ENCODE results near the gene OGFOD2. TPM values are rescaled to one million over a fixed set of nuclear protein-coding genes. Genes with fewer than 3 reads are reported as not detected.

OGFOD2 gene
- total RNA-seq, 2 donors from 2014 or later = 26.3 to 27.6 TPM

GRCh38 chr12:123004287-123004686, 29.2 kb downstream of the OGFOD2 start:
- Histone ChIP-seq H3K36me3 (no peaks in the 10 kb centered on the region), H3K9me3 (no peaks in the 10 kb centered on the region), H3K27ac (no peak overlapping the region), H3K4me3 (no peak overlapping the region), H3K4me1 (replicated peaks) (no peaks in the 10 kb centered on the region), H3K27me3 (replicated peaks; ENCODE audit: insufficient read depth) (no peaks in the 10 kb centered on the region)
- TF ChIP-seq POLR2AphosphoS5 (IDR thresholded peaks at IDR 0.05) = no peak
- TF ChIP-seq, protein P1, sequence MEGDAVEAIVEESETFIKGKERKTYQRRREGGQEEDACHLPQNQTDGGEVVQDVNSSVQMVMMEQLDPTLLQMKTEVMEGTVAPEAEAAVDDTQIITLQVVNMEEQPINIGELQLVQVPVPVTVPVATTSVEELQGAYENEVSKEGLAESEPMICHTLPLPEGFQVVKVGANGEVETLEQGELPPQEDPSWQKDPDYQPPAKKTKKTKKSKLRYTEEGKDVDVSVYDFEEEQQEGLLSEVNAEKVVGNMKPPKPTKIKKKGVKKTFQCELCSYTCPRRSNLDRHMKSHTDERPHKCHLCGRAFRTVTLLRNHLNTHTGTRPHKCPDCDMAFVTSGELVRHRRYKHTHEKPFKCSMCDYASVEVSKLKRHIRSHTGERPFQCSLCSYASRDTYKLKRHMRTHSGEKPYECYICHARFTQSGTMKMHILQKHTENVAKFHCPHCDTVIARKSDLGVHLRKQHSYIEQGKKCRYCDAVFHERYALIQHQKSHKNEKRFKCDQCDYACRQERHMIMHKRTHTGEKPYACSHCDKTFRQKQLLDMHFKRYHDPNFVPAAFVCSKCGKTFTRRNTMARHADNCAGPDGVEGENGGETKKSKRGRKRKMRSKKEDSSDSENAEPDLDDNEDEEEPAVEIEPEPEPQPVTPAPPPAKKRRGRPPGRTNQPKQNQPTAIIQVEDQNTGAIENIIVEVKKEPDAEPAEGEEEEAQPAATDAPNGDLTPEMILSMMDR (IDR thresholded peaks at IDR 0.05) = no peak
- TF ChIP-seq POLR2A (IDR thresholded peaks at IDR 0.05) = no peak
- intact Hi-C loops (cut with DNase I) = no loop called here
- 83% methylated on average over 14 of the region's 14 CpGs for WGBS
- no peak for DNase-seq (ENCODE audit: low spot score)

DNA sequence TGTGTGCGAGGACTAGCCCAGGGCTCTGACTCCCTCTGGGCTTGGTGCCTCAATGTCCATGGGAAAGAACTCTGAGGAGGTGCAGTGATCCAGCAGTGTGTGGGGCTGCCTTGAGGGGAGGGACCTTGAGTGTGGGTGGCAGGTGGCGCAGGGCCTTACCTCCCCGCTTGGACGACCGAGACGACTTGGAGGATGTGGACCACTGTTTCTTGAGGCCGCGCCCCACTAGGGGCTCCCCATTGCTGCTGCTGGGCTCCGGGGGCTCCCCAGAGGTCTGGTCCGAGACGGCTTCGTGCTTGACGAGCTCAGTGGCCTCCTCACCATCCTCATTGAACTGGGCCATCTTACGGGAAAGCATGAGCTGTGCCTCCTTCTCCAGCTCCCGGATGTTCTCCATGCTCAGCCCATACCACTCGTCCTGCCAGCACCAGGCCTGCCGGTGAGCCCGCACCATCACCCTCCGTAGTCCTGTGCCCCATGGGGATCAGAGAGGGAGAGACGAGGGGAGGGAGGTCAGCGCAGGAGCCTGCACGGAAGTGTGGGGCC, 30.1 kb downstream of the OGFOD2 start:
- 94% methylated on average over 22 of the region's 22 CpGs for WGBS
- Histone ChIP-seq H3K4me1 (replicated peaks) (no peaks in the 10 kb centered on the region), H3K27ac (no peak overlapping the region), H3K4me3 (no peak overlapping the region), H3K27me3 (replicated peaks; ENCODE audit: insufficient read depth) (no peaks in the 10 kb centered on the region), H3K36me3 (no peaks in the 10 kb centered on the region), H3K9me3 (no peaks in the 10 kb centered on the region)
- no peak for TF ChIP-seq POLR2AphosphoS5 (IDR thresholded peaks at IDR 0.05)
- no peak for TF ChIP-seq POLR2A (IDR thresholded peaks at IDR 0.05)
- TF ChIP-seq, protein P1 (IDR thresholded peaks at IDR 0.05) = no peak
- intact Hi-C loops (cut with DNase I) = no loop called here
- no peak for DNase-seq (ENCODE audit: low spot score)

- intact Hi-C loops (cut with DNase I) = no loop called here
- Histone ChIP-seq H3K27me3 (replicated peaks; ENCODE audit: insufficient read depth) (no peaks in the 10 kb centered on the region), H3K4me3 (no peak overlapping the region), H3K27ac (no peak overlapping the region), H3K36me3 (no peaks in the 10 kb centered on the region), H3K9me3 (no peaks in the 10 kb centered on the region), H3K4me1 (replicated peaks) (no peaks in the 10 kb centered on the region)
- TF ChIP-seq, protein P1 (IDR thresholded peaks at IDR 0.05) = no peak
- TF ChIP-seq POLR2AphosphoS5 (IDR thresholded peaks at IDR 0.05) (no peak), POLR2A (IDR thresholded peaks at IDR 0.05) (no peak)
- WGBS = 81% methylated on average over 12 of the region's 12 CpGs
- DNase-seq (ENCODE audit: low spot score) = no peak
Measured at GRCh38 chr12:123006977-123007376, 31.9 kb downstream of the OGFOD2 start.

- Histone ChIP-seq H3K4me3 (no peak overlapping the region), H3K4me1 (replicated peaks) (no peaks in the 10 kb centered on the region), H3K27me3 (replicated peaks; ENCODE audit: insufficient read depth) (no peaks in the 10 kb centered on the region), H3K36me3 (no peaks in the 10 kb centered on the region), H3K9me3 (no peaks in the 10 kb centered on the region), H3K27ac (no peak overlapping the region)
- no peak for TF ChIP-seq POLR2AphosphoS5 (IDR thresholded peaks at IDR 0.05)
- TF ChIP-seq POLR2A (IDR thresholded peaks at IDR 0.05) = no peak
- TF ChIP-seq, protein P1 (IDR thresholded peaks at IDR 0.05) = no peak
- WGBS = 89% methylated on average over 1 of the region's 1 CpG
- DNase-seq (ENCODE audit: low spot score) = no peak
- intact Hi-C loops (cut with DNase I) = no loop called here
Measured at GRCh38 chr12:123010110-123010509, 35.1 kb downstream of the OGFOD2 start.

DNA sequence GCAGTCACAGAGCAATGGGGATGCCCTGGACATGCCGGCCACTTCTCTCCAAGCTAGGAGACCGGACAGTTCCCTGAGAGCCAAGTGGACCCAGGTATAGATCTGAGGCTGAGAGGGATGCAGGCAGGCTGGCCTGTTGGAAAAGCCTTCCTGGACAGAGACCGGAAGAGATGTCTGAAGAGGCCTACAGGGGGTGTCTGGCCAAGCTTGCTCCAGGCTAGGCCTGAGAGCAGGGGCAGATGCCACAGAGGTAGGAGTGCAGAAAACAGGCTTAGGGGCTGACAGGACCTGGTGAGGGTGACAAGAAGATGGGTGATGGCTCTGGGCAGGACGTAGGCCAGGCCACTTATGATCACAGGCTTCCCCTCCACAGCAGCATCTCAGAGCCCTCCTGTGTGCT, 35.6 kb downstream of the OGFOD2 start:
- no peaks in the 10 kb centered on the region for H3K4me1 ChIP-seq (replicated peaks)
- no peaks in the 10 kb centered on the region for H3K9me3 ChIP-seq
- no peak for DNase-seq (ENCODE audit: low spot score)
- no peak overlapping the region for H3K27ac ChIP-seq
- H3K27me3 ChIP-seq (replicated peaks; ENCODE audit: insufficient read depth) = no peaks in the 10 kb centered on the region
- intact Hi-C loops (cut with DNase I) = no loop called here
- H3K36me3 ChIP-seq = no peaks in the 10 kb centered on the region
- TF ChIP-seq POLR2AphosphoS5 (IDR thresholded peaks at IDR 0.05) (no peak), POLR2A (IDR thresholded peaks at IDR 0.05) (no peak)
- TF ChIP-seq, protein P1 (IDR thresholded peaks at IDR 0.05) = no peak
- H3K4me3 ChIP-seq = no peak overlapping the region
- WGBS = 92% methylated on average over 4 of the region's 4 CpGs
